Nephron (organoid): Measurements from ENCODE around the gene TMEM117.

Source experiments
- H3K27ac Mint-ChIP-seq, 3 experiments: 2 replicates each; pipeline ENCODE4 v1.8.0; 2020; ENCODE audit warnings: mixed read lengths in 3 of 3, mild to moderate bottlenecking in 2 of 3, moderate library complexity in 1 of 3
- H3K27me3 Mint-ChIP-seq: 2 replicates; pipeline ENCODE4 v1.8.0; 2021; ENCODE audit warnings: low read depth, mild to moderate bottlenecking, moderate library complexity, mixed read lengths
- H3K36me3 Mint-ChIP-seq: 2 replicates; pipeline ENCODE4 v1.8.0; 2020; ENCODE audit warnings: low read depth, mixed read lengths
- H3K4me1 Mint-ChIP-seq: 2 replicates; pipeline ENCODE4 v1.8.0; 2020; ENCODE audit warnings: mixed read lengths
- H3K4me3 Mint-ChIP-seq, 3 experiments: 2 replicates each; pipeline ENCODE4 v1.8.0; 2020; ENCODE audit warnings: mild to moderate bottlenecking in 3 of 3, mixed read lengths in 3 of 3, moderate library complexity in 2 of 3
- H3K9me3 Mint-ChIP-seq: 2 replicates; pipeline ENCODE4 v1.8.0; 2020; ENCODE audit warnings: mixed read lengths
- TF ChIP-seq, protein P1 (sequence below), 3 experiments: fragments of 200-600 bp; sonication (generic); IDR thresholded peaks; one replicate each; pipeline ENCODE4 v1.5.0; 2021; ENCODE audit warnings: antibody characterized with exemption in 3 of 3; ENCODE audit not compliant: unreplicated experiment in 3 of 3

TMEM117 gene

DNA sequence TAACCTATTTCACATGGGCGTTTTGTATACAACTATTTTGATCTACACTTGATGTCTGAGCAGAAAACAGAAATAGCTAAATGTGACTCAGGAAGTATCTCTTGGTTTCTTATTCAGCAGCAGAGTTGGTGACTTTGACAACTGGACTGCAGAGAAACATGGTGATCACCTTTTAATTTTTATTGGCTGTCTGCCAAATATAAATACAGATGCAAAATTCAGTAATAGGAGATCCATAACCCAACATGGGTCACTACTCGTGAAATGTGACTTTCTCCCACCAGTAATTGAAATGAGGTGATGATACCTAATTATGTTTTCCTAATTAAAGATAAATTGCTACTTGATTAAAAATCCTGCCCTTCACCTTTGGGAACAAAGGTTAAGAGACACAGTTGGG, 553.2 kb downstream of the TMEM117 start:
- Mint-ChIP-seq H3K27me3 (no peaks in the 10 kb centered on the region), H3K4me3 (no peak overlapping the region), H3K9me3 (no peaks in the 10 kb centered on the region), H3K36me3 (no peaks in the 10 kb centered on the region), H3K4me1 (peaks cover 6% of the 10 kb centered on the region), H3K27ac (no peak overlapping the region)
- TF ChIP-seq, protein P1, sequence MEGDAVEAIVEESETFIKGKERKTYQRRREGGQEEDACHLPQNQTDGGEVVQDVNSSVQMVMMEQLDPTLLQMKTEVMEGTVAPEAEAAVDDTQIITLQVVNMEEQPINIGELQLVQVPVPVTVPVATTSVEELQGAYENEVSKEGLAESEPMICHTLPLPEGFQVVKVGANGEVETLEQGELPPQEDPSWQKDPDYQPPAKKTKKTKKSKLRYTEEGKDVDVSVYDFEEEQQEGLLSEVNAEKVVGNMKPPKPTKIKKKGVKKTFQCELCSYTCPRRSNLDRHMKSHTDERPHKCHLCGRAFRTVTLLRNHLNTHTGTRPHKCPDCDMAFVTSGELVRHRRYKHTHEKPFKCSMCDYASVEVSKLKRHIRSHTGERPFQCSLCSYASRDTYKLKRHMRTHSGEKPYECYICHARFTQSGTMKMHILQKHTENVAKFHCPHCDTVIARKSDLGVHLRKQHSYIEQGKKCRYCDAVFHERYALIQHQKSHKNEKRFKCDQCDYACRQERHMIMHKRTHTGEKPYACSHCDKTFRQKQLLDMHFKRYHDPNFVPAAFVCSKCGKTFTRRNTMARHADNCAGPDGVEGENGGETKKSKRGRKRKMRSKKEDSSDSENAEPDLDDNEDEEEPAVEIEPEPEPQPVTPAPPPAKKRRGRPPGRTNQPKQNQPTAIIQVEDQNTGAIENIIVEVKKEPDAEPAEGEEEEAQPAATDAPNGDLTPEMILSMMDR (IDR thresholded peaks at IDR 0.05; ENCODE audit: unreplicated experiment in 3 of 3): no peak

DNA sequence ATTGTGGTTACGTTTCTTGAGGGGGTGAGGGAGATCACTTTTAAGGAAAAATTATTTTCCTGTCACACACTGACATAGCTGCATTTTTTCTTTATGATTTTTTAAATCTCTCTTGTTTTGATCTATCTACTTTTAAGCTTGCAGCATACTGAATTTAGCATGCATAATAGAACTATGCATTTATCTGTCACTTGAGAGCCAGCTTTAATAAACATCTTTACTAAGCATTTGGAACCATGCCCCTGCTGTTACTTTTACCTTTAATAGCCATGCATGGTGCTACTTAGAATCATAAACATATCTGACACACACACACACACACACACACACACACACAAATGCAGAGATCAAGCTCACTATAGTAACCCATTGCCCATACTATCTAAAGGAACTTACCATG, 554.0 kb downstream of the TMEM117 start:
- Mint-ChIP-seq H3K27ac (no peak overlapping the region), H3K4me1 (no peaks in the 10 kb centered on the region), H3K27me3 (no peaks in the 10 kb centered on the region), H3K36me3 (no peaks in the 10 kb centered on the region), H3K9me3 (no peaks in the 10 kb centered on the region), H3K4me3 (no peak overlapping the region)
- TF ChIP-seq, protein P1 (IDR thresholded peaks at IDR 0.05; ENCODE audit: unreplicated experiment in 3 of 3): no peak

DNA sequence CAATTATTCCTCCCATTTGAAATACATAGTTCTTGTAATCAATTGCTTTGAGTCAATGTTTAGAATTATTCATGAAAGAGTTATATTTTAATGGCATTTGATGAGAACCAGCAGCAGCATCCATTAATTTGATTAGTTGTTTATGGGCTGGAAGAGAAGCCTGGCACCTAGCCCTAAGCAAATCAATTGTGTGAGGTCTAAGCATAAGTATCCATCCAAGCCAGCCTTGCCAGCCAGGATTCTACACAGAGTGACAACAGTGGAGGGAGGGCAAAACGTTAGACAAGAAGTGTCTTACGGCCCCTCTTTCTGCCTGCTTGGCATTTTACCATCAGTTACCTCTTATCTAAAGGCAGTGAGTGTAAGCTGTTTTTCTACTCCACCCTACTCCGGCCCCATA, 561.8 kb downstream of the TMEM117 start:
- TF ChIP-seq, protein P1 (IDR thresholded peaks at IDR 0.05; ENCODE audit: unreplicated experiment in 3 of 3): no peak
- no peaks in the 10 kb centered on the region for H3K9me3 Mint-ChIP-seq
- H3K27ac Mint-ChIP-seq: no peak overlapping the region
- H3K4me3 Mint-ChIP-seq: no peak overlapping the region
- H3K27me3 Mint-ChIP-seq: no peaks in the 10 kb centered on the region
- no peaks in the 10 kb centered on the region for H3K36me3 Mint-ChIP-seq
- H3K4me1 Mint-ChIP-seq: no peaks in the 10 kb centered on the region

DNA sequence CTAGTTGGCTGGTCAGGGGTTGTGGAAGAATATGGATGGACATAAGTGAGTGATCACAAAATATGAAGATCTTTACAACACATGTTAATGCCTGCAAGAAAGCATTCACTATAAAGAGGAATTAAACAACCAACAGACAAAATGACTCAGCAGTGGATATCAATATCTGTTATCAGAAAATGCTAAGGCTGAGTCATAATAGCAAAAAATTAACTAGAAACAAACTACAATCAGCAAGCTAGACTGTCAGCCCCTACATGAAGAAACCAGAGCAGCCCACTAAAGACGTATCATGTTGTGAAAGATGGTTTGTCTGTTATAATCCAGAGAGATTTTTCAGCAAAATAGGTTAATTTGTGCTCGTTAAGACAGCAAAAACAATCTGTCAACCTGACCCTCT, 567.3 kb downstream of the TMEM117 start:
- Mint-ChIP-seq H3K4me1 (no peaks in the 10 kb centered on the region), H3K27me3 (no peaks in the 10 kb centered on the region), H3K36me3 (no peaks in the 10 kb centered on the region), H3K27ac (no peak overlapping the region), H3K9me3 (no peaks in the 10 kb centered on the region), H3K4me3 (no peak overlapping the region)
- TF ChIP-seq, protein P1 (IDR thresholded peaks at IDR 0.05; ENCODE audit: unreplicated experiment in 3 of 3): no peak

DNA sequence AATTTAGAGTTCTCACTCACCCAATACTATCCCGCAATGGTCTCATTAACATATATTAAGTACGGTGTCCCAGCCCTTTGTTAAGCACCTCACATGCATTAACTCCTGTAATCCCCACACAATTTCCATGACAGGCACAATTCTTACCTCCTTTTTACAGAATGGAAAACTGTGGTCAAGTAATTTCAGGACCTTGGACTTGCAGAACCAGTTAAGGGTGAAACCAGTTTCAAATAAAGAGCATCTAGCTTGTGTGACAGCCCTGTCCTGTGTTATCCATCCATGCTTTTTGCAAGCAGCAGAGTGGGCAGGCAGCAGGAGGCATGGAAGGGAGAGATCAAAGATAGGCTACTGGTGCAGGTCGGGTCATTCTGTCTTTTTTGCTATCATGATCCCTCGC, 569.4 kb downstream of the TMEM117 start:
- H3K27ac Mint-ChIP-seq: no peak overlapping the region
- TF ChIP-seq, protein P1 (IDR thresholded peaks at IDR 0.05; ENCODE audit: unreplicated experiment in 3 of 3): no peak
- no peaks in the 10 kb centered on the region for H3K36me3 Mint-ChIP-seq
- no peaks in the 10 kb centered on the region for H3K4me1 Mint-ChIP-seq
- H3K27me3 Mint-ChIP-seq: no peaks in the 10 kb centered on the region
- H3K9me3 Mint-ChIP-seq: no peaks in the 10 kb centered on the region
- H3K4me3 Mint-ChIP-seq: no peak overlapping the region

DNA sequence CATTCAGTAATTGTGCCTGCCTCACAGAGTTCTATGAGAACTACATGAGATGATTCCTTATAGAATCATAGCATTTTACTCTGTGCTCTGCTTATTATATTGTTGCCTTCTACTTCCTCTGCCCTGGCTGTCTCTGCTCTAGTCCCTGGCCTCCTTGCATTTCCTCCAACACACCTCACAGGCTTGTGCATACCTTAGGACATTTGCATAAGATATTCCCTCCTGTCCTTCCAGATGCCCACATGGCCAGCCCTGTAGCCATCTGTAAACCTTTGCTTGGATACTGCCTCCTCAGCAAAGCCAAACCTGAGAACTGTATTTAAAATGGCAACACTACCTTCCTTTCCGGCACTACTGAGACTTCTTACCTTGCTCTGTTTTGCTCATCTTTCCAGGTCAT, 586.7 kb downstream of the TMEM117 start:
- no peaks in the 10 kb centered on the region for H3K9me3 Mint-ChIP-seq

More for the DNA sequence above, 586.7 kb downstream of the TMEM117 start:
- Mint-ChIP-seq H3K4me1 (no peaks in the 10 kb centered on the region), H3K27me3 (no peaks in the 10 kb centered on the region), H3K36me3 (no peaks in the 10 kb centered on the region), H3K27ac (no peak overlapping the region), H3K4me3 (no peak overlapping the region)
- TF ChIP-seq, protein P1 (IDR thresholded peaks at IDR 0.05; ENCODE audit: unreplicated experiment in 3 of 3): no peak
